GM06990 (cell line): Measurements from ENCODE around the gene KLHL41.
"Not testable (repeated sequence)": the region's sequence is repeated elsewhere in the genome, so short reads cannot be mapped to it uniquely, and the experiment has no call there.

Source experiments
- DNase-seq: peaks from one replicate; pipeline ENCODE4 v3.0.0-alpha.2; 2011; ENCODE audit not compliant: insufficient read length; ENCODE audit errors: extremely low read depth
- H3K27me3 ChIP-seq: replicated peaks from 2 replicates; pipeline ENCODE4 v1.6.0; 2011; ENCODE audit warnings: low read length; ENCODE audit not compliant: control insufficient read depth, insufficient read depth
- H3K36me3 ChIP-seq: 2 replicates; pipeline ENCODE4 v1.5.1; 2011; ENCODE audit warnings: low read length; ENCODE audit not compliant: control insufficient read depth, insufficient read depth
- H3K4me3 ChIP-seq: replicated peaks from 2 replicates; pipeline ENCODE4 v1.5.1; 2011; ENCODE audit warnings: low read depth, mild to moderate bottlenecking, control low read depth, low read length
- TF ChIP-seq, protein P1 (sequence below): IDR thresholded peaks from 2 replicates; pipeline ENCODE4 v1.5.1; 2011; ENCODE audit warnings: low read length, control low read depth, mild to moderate bottlenecking, inconsistent platforms; ENCODE audit not compliant: insufficient read depth, poor library complexity, severe bottlenecking

Gene KLHL41

GRCh38 chr2:169510496-169510895, 994 bp downstream of the KLHL41 start:
- Histone ChIP-seq H3K36me3 (no peaks in the 10 kb centered on the region), H3K4me3 (no peak overlapping the region), H3K27me3 (no peaks in the 10 kb centered on the region)
- DNase-seq: no peak
- TF ChIP-seq, protein P1, sequence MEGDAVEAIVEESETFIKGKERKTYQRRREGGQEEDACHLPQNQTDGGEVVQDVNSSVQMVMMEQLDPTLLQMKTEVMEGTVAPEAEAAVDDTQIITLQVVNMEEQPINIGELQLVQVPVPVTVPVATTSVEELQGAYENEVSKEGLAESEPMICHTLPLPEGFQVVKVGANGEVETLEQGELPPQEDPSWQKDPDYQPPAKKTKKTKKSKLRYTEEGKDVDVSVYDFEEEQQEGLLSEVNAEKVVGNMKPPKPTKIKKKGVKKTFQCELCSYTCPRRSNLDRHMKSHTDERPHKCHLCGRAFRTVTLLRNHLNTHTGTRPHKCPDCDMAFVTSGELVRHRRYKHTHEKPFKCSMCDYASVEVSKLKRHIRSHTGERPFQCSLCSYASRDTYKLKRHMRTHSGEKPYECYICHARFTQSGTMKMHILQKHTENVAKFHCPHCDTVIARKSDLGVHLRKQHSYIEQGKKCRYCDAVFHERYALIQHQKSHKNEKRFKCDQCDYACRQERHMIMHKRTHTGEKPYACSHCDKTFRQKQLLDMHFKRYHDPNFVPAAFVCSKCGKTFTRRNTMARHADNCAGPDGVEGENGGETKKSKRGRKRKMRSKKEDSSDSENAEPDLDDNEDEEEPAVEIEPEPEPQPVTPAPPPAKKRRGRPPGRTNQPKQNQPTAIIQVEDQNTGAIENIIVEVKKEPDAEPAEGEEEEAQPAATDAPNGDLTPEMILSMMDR: no peak

- TF ChIP-seq, protein P1: no peak
- no peaks in the 10 kb centered on the region for H3K27me3 ChIP-seq
- no peak for DNase-seq
- no peak overlapping the region for H3K4me3 ChIP-seq
- H3K36me3 ChIP-seq: no peaks in the 10 kb centered on the region
These were observed 2.3 kb downstream of the KLHL41 start for GRCh38 chr2:169511818-169512217.

- Histone ChIP-seq H3K36me3 (no peaks in the 10 kb centered on the region), H3K4me3 (no peak overlapping the region), H3K27me3 (no peaks in the 10 kb centered on the region)
- TF ChIP-seq, protein P1: no peak
- no peak for DNase-seq
These were observed 3.0 kb downstream of the KLHL41 start for GRCh38 chr2:169512525-169512924.

DNA sequence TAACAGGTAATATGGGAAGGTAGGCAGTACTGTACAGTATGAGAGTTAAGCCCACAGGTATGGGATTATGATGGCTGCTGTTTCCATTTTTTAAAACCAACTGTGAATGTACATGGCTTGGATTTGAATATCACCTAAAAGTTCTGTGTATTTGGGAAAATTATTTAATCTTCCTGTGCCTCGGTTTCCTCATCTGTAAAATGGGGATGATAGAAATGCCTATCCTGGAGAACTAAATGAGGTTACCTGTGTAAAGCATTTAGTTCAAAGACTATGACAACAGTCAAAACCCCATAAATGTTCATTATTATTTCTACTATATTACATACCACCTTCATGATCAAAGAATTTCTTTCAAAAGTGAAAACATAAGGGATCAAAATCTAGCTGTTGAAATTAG, 3.6 kb downstream of the KLHL41 start:
- TF ChIP-seq, protein P1: no peak
- no peak for DNase-seq
- H3K4me3 ChIP-seq: no peak overlapping the region
- no peaks in the 10 kb centered on the region for H3K36me3 ChIP-seq
- H3K27me3 ChIP-seq: no peaks in the 10 kb centered on the region

GRCh38 chr2:169513926-169514325, 4.4 kb downstream of the KLHL41 start:
- H3K36me3 ChIP-seq: no peaks in the 10 kb centered on the region
- no peaks in the 10 kb centered on the region for H3K27me3 ChIP-seq
- no peak for DNase-seq
- TF ChIP-seq, protein P1: no peak
- no peak overlapping the region for H3K4me3 ChIP-seq

GRCh38 chr2:169514758-169515157, 5.3 kb downstream of the KLHL41 start:
- H3K4me3 ChIP-seq, H3K27me3 ChIP-seq, DNase-seq, H3K36me3 ChIP-seq: not testable (repeated sequence)

GRCh38 chr2:169516488-169516995, 7.0 kb downstream of the KLHL41 start:
- DNase-seq, H3K36me3 ChIP-seq, H3K4me3 ChIP-seq, H3K27me3 ChIP-seq: not testable (repeated sequence)
